Keratinocyte (primary cell): ENCODE measurements around the gene ZFPM1. TPM values are rescaled to one million over a fixed set of nuclear protein-coding genes. Genes with fewer than 3 reads are reported as not detected.

Experiments used
- DNase-seq: peaks from one replicate; pipeline ENCODE4 v3.0.0-alpha.2; 2011; ENCODE audit warnings: low read depth, missing footprints, low spot score
- FAIRE-seq: peaks from 2 replicates; lab custom pipeline; 2011; peaks lifted over from hg19 to GRCh38; lab: Jason Lieb, UNC
- H2AFZ ChIP-seq: 2 replicates; pipeline ENCODE4 v1.6.0; 2012; ENCODE audit warnings: low read length, control low read depth, inconsistent platforms; ENCODE audit not compliant: control insufficient read depth
- H3K27ac ChIP-seq: 2 replicates; pipeline ENCODE4 v1.5.1; 2011; ENCODE audit warnings: low read length; ENCODE audit not compliant: control insufficient read depth, insufficient read depth
- H3K27me3 ChIP-seq: 3 replicates; pipeline ENCODE4 v1.6.0; 2011; ENCODE audit warnings: low read length; ENCODE audit not compliant: control insufficient read depth, insufficient read depth; ENCODE audit errors: extremely low read depth
- H3K36me3 ChIP-seq, 2 experiments: 2 replicates in 1 of 2; 3 replicates in 1 of 2; pipeline ENCODE4 v1.5.1; 2011; ENCODE audit warnings: low read length in 2 of 2, mild to moderate bottlenecking in 1 of 2; ENCODE audit not compliant: control insufficient read depth in 2 of 2, insufficient read depth in 2 of 2; ENCODE audit errors: extremely low read depth in 1 of 2
- H3K4me1 ChIP-seq: 3 replicates; pipeline ENCODE4 v1.5.1; 2011; ENCODE audit warnings: low read length; ENCODE audit not compliant: control insufficient read depth, insufficient read depth; ENCODE audit errors: extremely low read depth
- H3K4me2 ChIP-seq: 3 replicates; pipeline ENCODE4 v1.6.0; 2011; ENCODE audit warnings: low read depth, low read length; ENCODE audit not compliant: control insufficient read depth, insufficient read depth; ENCODE audit errors: extremely low read depth
- H3K4me3 ChIP-seq, 3 experiments: fragments of 200-600 bp in 1 of 3; sonication (generic) in 1 of 3; 2 replicates in 2 of 3; 3 replicates in 1 of 3; pipeline ENCODE4 v1.5.1; 2011 to 2016; ENCODE audit warnings: low read length in 3 of 3, mild to moderate bottlenecking in 3 of 3, control low read depth in 2 of 3, inconsistent platforms in 1 of 3, low read depth in 1 of 3, mixed read lengths in 1 of 3, mixed run types in 1 of 3, moderate library complexity in 1 of 3; ENCODE audit not compliant: control insufficient read depth in 2 of 3, insufficient read depth in 2 of 3; ENCODE audit errors: extremely low read depth in 1 of 3
- H3K79me2 ChIP-seq: 2 replicates; pipeline ENCODE4 v1.6.0; 2012; ENCODE audit warnings: low read length; ENCODE audit not compliant: control insufficient read depth, insufficient read depth
- H3K9ac ChIP-seq: 3 replicates; pipeline ENCODE4 v1.6.0; 2011; ENCODE audit warnings: low read length; ENCODE audit not compliant: control insufficient read depth, insufficient read depth; ENCODE audit errors: extremely low read depth
- H3K9me1 ChIP-seq: 3 replicates; pipeline ENCODE4 v1.6.0; 2011; ENCODE audit warnings: low read length; ENCODE audit not compliant: control insufficient read depth, insufficient read depth; ENCODE audit errors: extremely low read depth
- H3K9me3 ChIP-seq: 2 replicates; pipeline ENCODE4 v1.5.1; 2012; ENCODE audit warnings: low read depth, low read length; ENCODE audit not compliant: control insufficient read depth
- H4K20me1 ChIP-seq: 3 replicates; pipeline ENCODE4 v1.6.0; 2011; ENCODE audit warnings: low read length; ENCODE audit not compliant: control insufficient read depth, insufficient read depth; ENCODE audit errors: extremely low read depth
- CTCF ChIP-seq, 3 experiments: IDR thresholded peaks in 1 of 3; conservative IDR thresholded peaks in 1 of 3; optimal IDR thresholded peaks in 1 of 3; 2 replicates in 2 of 3; 3 replicates in 1 of 3; pipeline versions ENCODE3 to v1.5.1; 2011; ENCODE audit warnings: low read length in 3 of 3, mild to moderate bottlenecking in 3 of 3, moderate library complexity in 2 of 3, control low read depth in 1 of 3, inconsistent platforms in 1 of 3; ENCODE audit not compliant: insufficient read depth in 2 of 3; ENCODE audit errors: extremely low read depth in 1 of 3
- EZH2 ChIP-seq: IDR thresholded peaks from one replicate; pipeline ENCODE4 v1.6.1; 2012; ENCODE audit warnings: inconsistent platforms, mild to moderate bottlenecking, low read length, moderate library complexity
- dilution Hi-C: fragments of 300-500 bp; cut with MboI; formaldehyde crosslinking; loops from one replicate; pipeline ENCODE4 v1.7.0; 2020; ENCODE audit warnings: low sequenced_read_pairs; ENCODE audit not compliant: extremely low pct_ligation_motif_present
- polyA plus RNA-seq, 5 experiments: library from polyadenylated mRNA; depleted of rRNA in 3 of 5; stranded (reverse) in 3 of 5; stranded (forward) in 1 of 5; unstranded in 1 of 5; fragments of >200 nt; gene quantifications; 1 replicate in 1 of 5; 2 replicates in 3 of 5; 3 replicates in 1 of 5; pipeline versions ENCODE4 v1.2.1 to v1.2.3, GENCODE V29; 2011 to 2012; ENCODE audit warnings: missing spikeins in 2 of 5, low read depth in 1 of 5, low replicate concordance in 1 of 5

ZFPM1 gene
- polyA plus RNA-seq, 1 donor (not counting 4 experiments of a cell fraction or from before 2014, with no cell fraction given) = 0.42 TPM

- no peak overlapping the region for H3K9ac ChIP-seq
- FAIRE-seq = no peak
- dilution Hi-C loops = no loop called here
- H3K79me2 ChIP-seq = no peaks in the 10 kb centered on the region
- H2AFZ ChIP-seq = no peak overlapping the region
- no peaks in the 10 kb centered on the region for H3K36me3 ChIP-seq
- H3K4me3 ChIP-seq = peak overlapping the region in 1 of 3 experiments; percentile 31
- no peaks in the 10 kb centered on the region for H4K20me1 ChIP-seq
- H3K4me2 ChIP-seq = peak overlapping the region; percentile 38
- H3K27me3 ChIP-seq = peaks cover 5% of the 10 kb centered on the region
- peak; percentile 53 to 77 (median 73) for TF ChIP-seq CTCF (optimal IDR thresholded peaks at IDR 0.05 in 1 of 3, IDR thresholded peaks at IDR 0.05 in 1 of 3, conservative IDR thresholded peaks at IDR 0.05 in 1 of 3; ENCODE audit: extremely low read depth in 1 of 3, insufficient read depth in 2 of 3, low read length in 3 of 3)
- TF ChIP-seq EZH2 = no peak
- H3K9me1 ChIP-seq = no peaks in the 10 kb centered on the region
- H3K4me1 ChIP-seq = no peaks in the 10 kb centered on the region
- no peak for DNase-seq
- H3K9me3 ChIP-seq = no peaks in the 10 kb centered on the region
- no peak overlapping the region for H3K27ac ChIP-seq
Measured at GRCh38 chr16:88561485-88562359, 108.6 kb downstream of the ZFPM1 start.

DNA sequence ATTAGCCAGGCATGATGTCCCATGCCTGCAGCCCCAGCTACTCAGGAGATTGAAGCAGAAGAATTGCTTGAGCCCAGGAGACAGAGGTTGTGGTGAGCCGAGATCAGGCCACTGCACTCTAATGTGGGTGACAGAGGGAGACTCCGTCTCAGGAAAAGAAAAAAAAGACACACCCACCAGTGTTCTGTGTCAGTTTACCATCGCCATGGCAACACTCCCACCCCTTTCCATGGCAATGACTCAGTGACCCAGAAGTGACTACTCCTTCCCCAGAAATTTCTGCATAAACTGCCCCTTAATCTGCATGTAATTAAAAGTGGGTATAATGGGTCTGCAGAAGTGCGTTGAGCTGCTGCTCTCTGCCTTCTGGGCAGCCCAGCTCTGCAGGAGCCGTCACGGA, 113.1 kb downstream of the ZFPM1 start:
- Histone ChIP-seq H3K4me2 (no peak overlapping the region), H3K36me3 (no peaks in the 10 kb centered on the region), H2AFZ (no peak overlapping the region), H4K20me1 (no peaks in the 10 kb centered on the region), H3K9me1 (no peaks in the 10 kb centered on the region), H3K4me1 (peaks cover 7% of the 10 kb centered on the region), H3K79me2 (peaks cover 11% of the 10 kb centered on the region), H3K27ac (no peak overlapping the region), H3K4me3 (no peak overlapping the region), H3K27me3 (no peaks in the 10 kb centered on the region), H3K9me3 (no peaks in the 10 kb centered on the region), H3K9ac (no peak overlapping the region)
- FAIRE-seq (no peak), DNase-seq (no peak)
- dilution Hi-C loops = no loop called here
- TF ChIP-seq CTCF (optimal IDR thresholded peaks at IDR 0.05 in 1 of 3, IDR thresholded peaks at IDR 0.05 in 1 of 3, conservative IDR thresholded peaks at IDR 0.05 in 1 of 3; ENCODE audit: extremely low read depth in 1 of 3, insufficient read depth in 2 of 3, low read length in 3 of 3) (no peak), EZH2 (no peak)
